Measurements from ENCODE around the gene NUMA1.

DNA sequence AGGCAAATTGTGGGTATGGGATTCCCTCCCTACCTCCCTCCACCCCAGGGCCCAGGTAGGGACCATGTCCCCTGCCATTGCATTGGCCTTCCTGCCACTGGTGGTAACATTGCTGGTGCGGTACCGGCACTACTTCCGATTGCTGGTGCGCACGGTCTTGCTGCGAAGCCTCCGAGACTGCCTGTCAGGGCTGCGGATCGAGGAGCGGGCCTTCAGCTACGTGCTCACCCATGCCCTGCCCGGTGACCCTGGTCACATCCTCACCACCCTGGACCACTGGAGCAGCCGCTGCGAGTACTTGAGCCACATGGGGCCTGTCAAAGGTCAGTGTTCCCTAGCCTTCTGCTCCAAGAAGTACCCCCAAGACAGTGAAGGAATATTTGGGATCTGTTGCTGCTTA is 25.5 kb upstream of the NUMA1 start, which contains the start of gene TOMT:
- no peak for TF ChIP-seq POLR2A (IDR thresholded peaks at IDR 0.05; ENCODE audit: low read length)
- no peak for TF ChIP-seq GATA1 (IDR thresholded peaks at IDR 0.05; ENCODE audit: low read depth, low read length)
